ENCODE data around the gene SDSL.

SDSL gene

DNA sequence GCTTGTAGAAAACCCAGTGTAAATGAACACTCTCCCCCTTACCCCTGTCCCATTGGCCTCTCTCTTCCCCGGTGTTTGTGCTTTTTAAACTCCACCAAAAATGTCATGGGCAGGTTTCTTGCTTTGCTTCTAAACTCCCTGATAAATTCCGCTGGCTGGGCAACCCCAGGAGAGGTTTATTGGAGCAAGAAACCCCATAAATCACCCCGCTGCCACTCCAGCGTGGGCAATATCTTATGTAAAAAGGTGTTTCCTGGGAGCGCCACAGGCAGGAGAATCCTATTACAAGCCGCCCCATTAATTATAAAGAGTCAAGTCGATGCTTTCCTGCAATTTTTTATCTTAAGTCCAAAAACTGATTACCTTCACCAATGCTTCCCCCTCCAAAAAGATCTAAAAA lies 26.7 kb downstream of the SDSL start:
- Mint-ChIP-seq H3K27me3 (peaks cover 19% of the 10 kb centered on the region), H3K27ac (no peak overlapping the region), H3K4me1 (no peaks in the 10 kb centered on the region), H3K4me3 (no peak overlapping the region), H3K36me3 (no peaks in the 10 kb centered on the region), H3K9me3 (no peaks in the 10 kb centered on the region)

DNA sequence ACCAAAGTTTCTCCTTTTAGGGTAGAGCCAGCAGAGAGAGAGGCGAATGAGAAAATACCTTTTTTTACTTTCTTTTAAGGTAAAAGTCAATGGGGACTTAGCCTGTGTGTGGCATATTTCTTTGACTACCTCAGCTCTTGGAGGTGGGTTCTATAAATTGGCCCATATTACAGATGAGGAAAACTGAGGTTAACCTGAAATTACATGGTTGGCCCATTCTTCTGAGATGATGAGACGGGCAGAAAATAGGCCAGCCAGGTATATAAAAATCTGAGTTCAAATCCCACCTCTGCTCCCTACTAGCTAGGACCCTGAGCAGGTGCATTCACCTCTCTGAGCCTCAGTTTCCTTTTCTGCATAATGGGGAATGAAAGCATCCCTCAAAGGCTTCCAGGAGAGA lies 27.1 kb downstream of the SDSL start:
- H3K27me3 Mint-ChIP-seq = peaks cover 19% of the 10 kb centered on the region
- H3K27ac Mint-ChIP-seq = no peak overlapping the region
- H3K4me1 Mint-ChIP-seq = no peaks in the 10 kb centered on the region

DNA sequence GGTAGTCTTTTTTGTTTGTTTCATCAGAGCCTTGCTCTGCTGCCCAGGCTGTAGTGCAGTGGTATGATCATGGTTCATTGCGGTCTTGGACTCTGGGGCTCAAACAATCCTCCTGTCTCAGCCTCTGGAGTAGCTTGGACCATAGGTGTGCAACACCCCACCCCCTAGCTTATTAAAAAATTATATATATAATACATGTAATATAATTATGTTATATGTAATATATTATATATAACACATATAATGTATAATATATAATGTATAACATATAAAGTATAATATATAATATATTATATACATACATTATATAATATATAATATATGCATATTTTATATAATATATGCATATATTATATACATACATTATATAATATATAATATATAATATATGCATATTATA lies 27.7 kb downstream of the SDSL start:
- Mint-ChIP-seq H3K4me3 (no peak overlapping the region), H3K9me3 (no peaks in the 10 kb centered on the region), H3K27me3 (peaks cover 19% of the 10 kb centered on the region), H3K4me1 (no peaks in the 10 kb centered on the region), H3K36me3 (no peaks in the 10 kb centered on the region), H3K27ac (no peak overlapping the region)

More for the DNA sequence above, 27.1 kb downstream of the SDSL start:
- Mint-ChIP-seq H3K9me3 (no peaks in the 10 kb centered on the region), H3K4me3 (no peak overlapping the region), H3K36me3 (no peaks in the 10 kb centered on the region)

DNA sequence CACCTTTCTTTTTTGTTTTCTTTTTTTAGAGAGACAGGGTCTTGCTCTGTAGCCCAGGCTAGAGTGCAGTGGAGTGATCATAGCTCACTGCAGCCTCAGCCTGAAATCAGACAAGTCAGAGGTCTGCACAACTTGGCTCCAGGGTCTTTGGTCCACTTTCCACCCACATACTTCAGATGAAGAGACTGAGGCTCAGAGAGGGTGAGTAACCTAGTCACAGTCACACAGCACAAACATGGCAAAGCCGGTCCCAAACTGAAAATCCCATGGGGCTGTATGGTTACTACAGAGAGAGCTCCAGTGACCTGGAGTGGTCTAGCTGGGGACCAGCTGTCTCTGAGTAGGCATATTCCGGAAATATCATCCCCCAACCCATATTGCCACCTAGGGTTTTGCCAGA lies 30.3 kb downstream of the SDSL start:
- no peaks in the 10 kb centered on the region for H3K36me3 Mint-ChIP-seq

DNA sequence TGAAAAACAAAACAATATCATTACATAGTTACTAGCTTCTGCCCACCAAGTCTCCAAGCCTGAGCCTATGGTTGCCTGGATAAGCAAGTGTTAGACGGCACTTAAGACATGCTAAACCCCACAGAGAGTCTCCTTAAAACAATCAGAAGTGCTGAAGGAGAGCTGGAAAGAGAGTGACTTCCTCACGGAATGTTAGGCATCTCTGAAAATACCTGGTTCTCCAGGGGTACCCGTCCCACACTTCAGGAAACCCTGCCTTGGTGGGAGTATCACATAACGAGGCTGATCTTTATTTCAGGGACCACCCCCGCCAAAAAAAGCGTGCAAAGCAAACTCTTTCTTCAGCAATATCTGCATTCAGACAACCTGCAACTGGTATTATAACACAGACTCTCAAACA lies 31.1 kb downstream of the SDSL start:
- H3K36me3 Mint-ChIP-seq = no peaks in the 10 kb centered on the region

More for the DNA sequence above, 30.3 kb downstream of the SDSL start:
- Mint-ChIP-seq H3K4me3 (no peak overlapping the region), H3K27ac (no peak overlapping the region), H3K27me3 (peaks cover 9% of the 10 kb centered on the region), H3K9me3 (no peaks in the 10 kb centered on the region), H3K4me1 (no peaks in the 10 kb centered on the region)

DNA sequence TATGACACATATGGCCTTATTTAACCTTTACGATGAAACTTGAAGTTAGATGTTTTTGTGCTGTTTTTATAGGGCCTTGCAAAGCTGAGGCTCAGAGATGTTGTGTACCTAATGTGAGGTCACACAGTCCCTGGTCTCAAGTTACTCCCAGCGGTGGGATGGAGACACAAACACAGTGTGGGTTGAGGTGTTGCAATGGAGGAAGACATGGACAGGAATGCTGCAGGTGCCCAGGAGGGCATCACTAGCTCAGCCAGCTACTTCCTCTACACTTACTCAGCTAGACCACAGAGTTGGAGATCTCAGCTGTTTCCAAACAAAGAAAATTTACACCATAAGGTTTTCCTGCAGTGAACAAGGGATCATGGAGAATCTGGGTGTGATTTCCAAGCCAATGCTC lies 34.0 kb downstream of the SDSL start:
- no peak overlapping the region for H3K4me3 Mint-ChIP-seq
- H3K9me3 Mint-ChIP-seq = no peaks in the 10 kb centered on the region
- no peak overlapping the region for H3K27ac Mint-ChIP-seq
- peaks cover 15% of the 10 kb centered on the region for H3K27me3 Mint-ChIP-seq
- no peaks in the 10 kb centered on the region for H3K36me3 Mint-ChIP-seq
- H3K4me1 Mint-ChIP-seq = no peaks in the 10 kb centered on the region

More for the DNA sequence above, 31.1 kb downstream of the SDSL start:
- Mint-ChIP-seq H3K4me1 (no peaks in the 10 kb centered on the region), H3K9me3 (no peaks in the 10 kb centered on the region), H3K4me3 (no peak overlapping the region), H3K27me3 (peaks cover 7% of the 10 kb centered on the region), H3K27ac (no peak overlapping the region)

DNA sequence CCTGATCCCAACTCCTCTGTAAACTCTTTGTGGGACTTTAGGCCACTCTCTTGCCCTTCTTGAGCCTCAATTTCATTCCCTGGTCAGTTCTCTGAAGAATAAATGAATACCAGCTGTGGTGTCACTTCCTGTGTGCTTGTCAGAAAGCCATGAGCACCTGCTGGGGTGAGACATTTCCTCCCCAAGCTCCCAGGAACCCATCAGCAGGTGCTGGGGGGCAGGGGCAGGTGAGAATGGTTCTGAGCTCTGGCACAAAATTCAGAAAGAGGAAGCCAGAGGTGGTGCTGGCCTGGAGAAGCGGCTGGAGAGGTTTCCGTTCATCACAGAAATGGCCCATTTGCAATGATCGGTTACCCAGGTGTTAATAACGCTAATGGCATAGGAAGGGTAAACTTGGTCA lies 34.6 kb downstream of the SDSL start:
- H3K27ac Mint-ChIP-seq = no peak overlapping the region
- no peaks in the 10 kb centered on the region for H3K36me3 Mint-ChIP-seq
- no peak overlapping the region for H3K4me3 Mint-ChIP-seq
- H3K27me3 Mint-ChIP-seq = peaks cover 19% of the 10 kb centered on the region
- peaks cover 3% of the 10 kb centered on the region for H3K4me1 Mint-ChIP-seq
- H3K9me3 Mint-ChIP-seq = no peaks in the 10 kb centered on the region

DNA sequence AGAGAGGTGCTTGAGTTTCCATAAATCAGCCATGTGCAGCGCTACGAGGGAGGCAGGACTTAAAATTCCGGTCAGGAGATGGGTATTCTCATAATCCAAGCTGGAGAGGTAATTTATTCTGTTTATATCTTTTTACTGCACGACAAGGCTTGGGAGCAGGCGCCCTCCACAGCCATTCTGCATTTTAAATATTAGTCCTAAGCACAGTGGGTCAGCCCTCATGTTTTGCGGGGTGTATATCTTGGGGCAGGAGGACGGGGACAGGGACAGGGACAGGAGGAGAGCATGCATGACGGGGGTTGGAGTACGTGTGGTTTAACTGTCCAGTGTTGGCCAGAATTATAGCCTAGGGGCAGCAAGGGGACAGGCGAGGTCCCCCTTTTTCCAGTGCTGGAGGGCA lies 35.0 kb downstream of the SDSL start:
- Mint-ChIP-seq H3K27ac (no peak overlapping the region), H3K36me3 (no peaks in the 10 kb centered on the region), H3K4me1 (peaks cover 4% of the 10 kb centered on the region), H3K27me3 (peaks cover 22% of the 10 kb centered on the region), H3K4me3 (no peak overlapping the region), H3K9me3 (no peaks in the 10 kb centered on the region)

DNA sequence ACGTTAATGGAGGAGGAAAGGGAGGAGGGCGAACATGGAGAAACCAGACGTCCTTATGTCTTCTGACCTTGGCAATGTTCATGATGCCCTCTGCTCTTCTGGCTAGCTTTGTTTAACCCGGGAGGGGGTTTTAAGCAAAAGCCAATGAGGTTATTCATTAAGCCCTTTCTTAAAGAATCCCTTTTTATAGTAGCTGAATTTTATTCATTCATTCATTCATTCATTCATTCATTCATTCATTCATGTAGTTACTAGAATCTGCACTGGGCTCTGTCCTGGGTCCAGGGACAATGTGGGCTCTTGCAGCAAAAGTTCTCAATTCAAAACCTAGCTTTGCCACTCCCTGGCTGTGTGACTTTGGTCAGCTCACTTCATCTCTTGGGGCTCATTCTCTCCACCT lies 35.5 kb downstream of the SDSL start:
- Mint-ChIP-seq H3K9me3 (no peaks in the 10 kb centered on the region), H3K27me3 (peaks cover 26% of the 10 kb centered on the region), H3K27ac (no peak overlapping the region), H3K4me1 (peaks cover 7% of the 10 kb centered on the region), H3K36me3 (no peaks in the 10 kb centered on the region), H3K4me3 (no peak overlapping the region)

DNA sequence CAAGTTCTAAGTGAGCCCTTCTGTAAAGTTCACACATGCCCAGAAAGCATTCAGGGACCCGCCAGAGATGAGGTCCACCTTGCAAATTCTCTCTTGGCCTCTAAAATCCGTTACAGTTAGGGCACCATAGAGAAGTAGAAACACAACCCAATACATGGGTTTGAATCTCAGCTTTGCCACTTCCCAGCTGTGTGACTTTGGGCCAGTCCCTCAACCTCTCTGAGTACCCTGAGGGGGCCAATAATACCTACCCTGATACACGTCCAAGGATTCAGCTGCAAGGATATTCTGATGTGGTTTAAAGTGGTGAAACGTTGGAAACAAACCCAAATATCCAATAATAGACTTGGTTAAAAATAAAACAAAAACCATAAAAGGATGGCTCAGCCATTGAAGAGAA lies 37.8 kb downstream of the SDSL start:
- no peak overlapping the region for H3K27ac Mint-ChIP-seq
- no peaks in the 10 kb centered on the region for H3K9me3 Mint-ChIP-seq
- peaks cover 34% of the 10 kb centered on the region for H3K27me3 Mint-ChIP-seq
- no peaks in the 10 kb centered on the region for H3K36me3 Mint-ChIP-seq
- H3K4me1 Mint-ChIP-seq = peaks cover 24% of the 10 kb centered on the region
- no peak overlapping the region for H3K4me3 Mint-ChIP-seq

DNA sequence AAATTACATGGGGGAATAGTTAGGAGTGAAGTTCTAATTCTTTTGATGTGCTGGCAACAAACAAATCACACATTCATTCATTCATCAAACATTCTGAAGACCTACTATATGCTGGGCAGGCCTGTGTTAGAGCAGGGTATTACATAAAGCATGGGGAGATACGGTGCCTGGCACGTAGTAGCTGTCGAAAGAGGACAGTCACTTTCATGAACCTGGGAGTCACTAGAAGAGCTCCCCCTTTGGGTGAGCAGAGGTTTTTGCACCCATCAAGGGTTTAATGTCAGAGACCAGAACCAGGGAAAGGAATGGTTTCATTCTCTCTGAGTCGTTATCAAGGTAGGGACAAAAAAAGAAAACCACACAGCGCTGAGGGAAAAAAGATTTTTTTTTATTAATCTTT lies 39.5 kb downstream of the SDSL start:
- no peak overlapping the region for H3K27ac Mint-ChIP-seq
- peaks cover 30% of the 10 kb centered on the region for H3K4me1 Mint-ChIP-seq
- H3K9me3 Mint-ChIP-seq = no peaks in the 10 kb centered on the region

DNA sequence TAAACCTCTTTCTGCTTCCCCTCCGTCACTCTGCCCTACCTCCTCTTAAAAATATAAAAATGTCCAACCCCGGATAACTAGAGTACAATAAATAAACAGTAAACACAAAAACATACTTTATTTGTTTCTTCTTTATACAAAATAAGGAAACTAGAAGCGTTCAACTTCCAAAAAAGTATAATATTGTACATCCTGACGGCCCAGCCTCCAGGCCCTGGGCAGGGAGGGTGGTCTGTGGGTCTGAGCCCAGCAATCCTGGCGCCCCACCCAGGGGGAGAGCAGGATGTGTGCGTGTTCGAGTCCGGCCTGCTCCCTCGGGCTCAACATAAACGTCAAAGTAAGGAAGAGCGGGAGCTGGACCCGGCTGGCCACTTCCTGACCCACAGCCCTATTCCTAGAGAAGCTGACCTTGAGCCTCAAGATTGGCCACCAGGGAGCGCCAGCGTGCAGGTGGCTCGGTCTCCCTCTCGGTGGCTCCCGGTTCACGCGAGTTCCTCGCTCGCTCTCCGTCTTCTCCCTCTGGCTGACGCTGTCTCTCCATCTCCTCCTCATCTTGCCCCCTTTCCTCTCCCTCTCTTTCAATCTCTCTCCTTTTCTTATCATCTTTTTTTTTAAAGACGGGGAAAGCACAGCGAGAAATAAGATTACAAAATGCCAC lies 40.1 kb downstream of the SDSL start:
- no peaks in the 10 kb centered on the region for H3K9me3 Mint-ChIP-seq
- H3K36me3 Mint-ChIP-seq = no peaks in the 10 kb centered on the region
- H3K4me1 Mint-ChIP-seq = peaks cover 34% of the 10 kb centered on the region
- H3K27ac Mint-ChIP-seq = no peak overlapping the region
- H3K4me3 Mint-ChIP-seq = peak overlapping the region; percentile 84
- peaks cover 45% of the 10 kb centered on the region for H3K27me3 Mint-ChIP-seq

More for the DNA sequence above, 39.5 kb downstream of the SDSL start:
- peak overlapping the region; percentile 68 for H3K4me3 Mint-ChIP-seq
- no peaks in the 10 kb centered on the region for H3K36me3 Mint-ChIP-seq
- peaks cover 41% of the 10 kb centered on the region for H3K27me3 Mint-ChIP-seq

DNA sequence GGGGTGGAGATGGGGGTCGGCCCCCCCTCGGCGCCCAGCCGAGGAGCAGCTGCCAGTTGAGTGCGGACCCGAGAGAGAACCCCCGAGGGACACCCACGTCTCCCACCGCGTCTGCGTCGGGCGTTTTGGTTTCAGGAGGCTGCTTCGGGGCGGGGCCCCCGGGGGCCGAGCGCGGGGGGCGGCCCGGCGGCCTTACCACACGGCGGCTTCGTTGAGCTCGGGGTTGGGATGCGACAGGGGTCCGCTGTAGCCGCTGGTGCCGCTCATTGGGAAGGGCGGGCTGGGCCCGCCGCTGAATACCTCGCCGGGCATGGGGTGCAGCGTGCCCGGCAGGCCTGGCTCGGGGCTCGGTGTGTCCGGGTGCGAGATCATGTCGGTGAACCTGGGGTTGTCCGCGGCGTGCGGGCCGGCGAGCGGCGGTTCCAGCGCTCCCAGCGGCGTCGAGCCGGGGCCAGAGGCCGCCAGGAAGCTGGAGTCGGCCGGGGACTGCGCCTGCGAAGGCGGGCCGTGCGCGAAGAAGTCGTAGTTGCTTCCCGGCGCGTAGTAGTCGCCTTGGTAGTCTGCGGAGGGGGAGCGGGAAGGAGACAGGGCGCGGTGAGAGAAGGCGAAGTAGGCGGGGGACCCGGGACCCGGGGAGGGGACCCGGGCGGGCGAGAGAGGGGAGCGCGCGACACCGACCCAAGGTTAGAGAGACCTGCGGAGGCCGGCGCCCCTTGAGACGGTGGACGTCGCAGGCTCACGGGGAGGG lies 41.0 kb downstream of the SDSL start:
- Mint-ChIP-seq H3K4me3 (peak overlapping the region; percentile 76), H3K4me1 (peaks cover 34% of the 10 kb centered on the region), H3K9me3 (no peaks in the 10 kb centered on the region), H3K36me3 (no peaks in the 10 kb centered on the region), H3K27ac (no peak overlapping the region), H3K27me3 (peaks cover 46% of the 10 kb centered on the region)

DNA sequence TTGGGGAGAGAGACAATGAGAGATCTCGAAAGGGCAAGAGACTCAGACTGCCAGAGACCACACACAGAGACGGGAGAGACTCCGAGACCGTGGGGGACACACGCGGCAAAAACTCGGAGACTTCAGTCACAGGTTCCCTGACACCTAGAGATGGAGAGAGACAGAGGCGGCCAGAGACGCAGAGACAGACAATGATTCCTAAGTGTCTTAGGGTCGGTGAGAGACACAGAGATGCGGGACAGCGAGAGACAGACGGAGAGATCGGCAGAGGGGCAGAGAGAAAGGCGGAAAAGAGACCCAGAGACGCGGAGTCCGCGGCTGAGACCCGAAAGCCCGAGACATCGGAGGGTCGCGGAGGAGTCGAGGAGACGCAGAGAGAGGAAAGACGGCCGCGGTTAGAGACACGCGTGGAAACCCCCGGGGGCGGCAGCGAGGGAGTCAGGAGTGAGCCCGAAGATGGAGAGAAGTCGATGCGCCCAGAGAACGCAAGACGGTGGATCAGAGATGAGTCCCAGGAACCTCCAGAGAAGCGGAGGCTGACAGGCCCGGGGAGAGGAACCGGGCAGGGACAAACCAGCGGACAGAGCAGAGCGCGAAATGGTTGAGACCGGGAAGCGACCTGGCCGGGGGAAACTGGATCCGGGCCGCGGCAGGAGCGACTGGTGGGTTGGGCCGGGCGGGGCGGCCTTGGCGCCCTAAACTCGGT lies 41.7 kb downstream of the SDSL start:
- Mint-ChIP-seq H3K4me1 (peaks cover 37% of the 10 kb centered on the region), H3K4me3 (peak overlapping the region; percentile 76), H3K27ac (no peak overlapping the region), H3K9me3 (no peaks in the 10 kb centered on the region), H3K36me3 (no peaks in the 10 kb centered on the region), H3K27me3 (peaks cover 48% of the 10 kb centered on the region)

DNA sequence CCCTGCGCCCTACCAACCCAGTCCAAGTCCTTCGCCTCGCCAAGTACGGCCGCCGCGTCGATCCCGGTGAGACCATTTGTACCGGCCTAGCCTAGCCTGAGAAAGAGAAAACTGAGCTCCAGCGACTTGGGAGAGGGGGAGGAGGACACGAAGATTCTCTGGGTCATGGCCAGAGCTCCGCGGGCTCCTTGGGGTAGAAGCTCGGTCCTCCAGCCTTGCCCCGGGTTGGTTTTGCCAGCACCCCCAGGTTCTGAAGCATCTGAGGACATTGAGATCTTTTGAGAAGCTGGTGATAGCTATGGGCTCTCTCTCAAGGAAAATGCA lies 42.2 kb downstream of the SDSL start:
- H3K4me1 Mint-ChIP-seq = peaks cover 37% of the 10 kb centered on the region
- H3K9me3 Mint-ChIP-seq = no peaks in the 10 kb centered on the region
- peak overlapping the region; percentile 49 for H3K4me3 Mint-ChIP-seq
- H3K27ac Mint-ChIP-seq = no peak overlapping the region
- H3K36me3 Mint-ChIP-seq = no peaks in the 10 kb centered on the region
- H3K27me3 Mint-ChIP-seq = peaks cover 45% of the 10 kb centered on the region
